Panc1 (cell line): ENCODE results near the gene ZNF692.
"Not testable (repeated sequence)": the region's sequence is repeated elsewhere in the genome, so short reads cannot be mapped to it uniquely, and the experiment has no call there.

ENCODE experiments used
- CTCF ChIP-seq: fragments of 450-650 bp; IDR thresholded peaks from 2 replicates; pipeline ENCODE4 v1.5.1; 2017; ENCODE audit warnings: mild to moderate bottlenecking
- POLR2AphosphoS5 ChIP-seq: IDR thresholded peaks from 2 replicates; pipeline ENCODE4 v1.6.1; 2012; ENCODE audit warnings: mild to moderate bottlenecking, low read depth, low read length, moderate library complexity
- REST ChIP-seq, 2 experiments: IDR thresholded peaks; 2 replicates each; pipeline ENCODE4 v1.6.1; 2011 to 2012; ENCODE audit warnings: low read depth in 2 of 2, control low read depth in 1 of 2, low read length in 1 of 2, mild to moderate bottlenecking in 1 of 2, moderate library complexity in 1 of 2; ENCODE audit not compliant: insufficient read depth in 1 of 2
- SIN3A ChIP-seq: IDR thresholded peaks from 2 replicates; pipeline ENCODE4 v1.6.1; 2012; ENCODE audit warnings: low read depth, mild to moderate bottlenecking, low read length, moderate library complexity, borderline replicate concordance; ENCODE audit not compliant: insufficient read depth

- TF ChIP-seq CTCF; POLR2AphosphoS5; REST (IDR thresholded peaks at IDR 0.05; ENCODE audit: insufficient read depth in 1 of 2, low read depth in 2 of 2, low read length in 1 of 2); SIN3A: not testable (repeated sequence)
These were observed 31.0 kb upstream of the ZNF692 start for GRCh38 chr1:248889914-248890243.
